Testis (tissue), 2 donors: Measurements from ENCODE around the gene TOM1L2.

ENCODE experiments used
- CTCF ChIP-seq, 3 experiments: fragments of 450-650 bp in 2 of 3; fragments of 200-600 bp in 1 of 3; sonication (generic) in 1 of 3; IDR thresholded peaks; one replicate each; pipeline ENCODE4 v1.5.1; 2016 to 2019; ENCODE audit warnings: antibody characterized with exemption in 3 of 3, mild to moderate bottlenecking in 2 of 3, moderate library complexity in 1 of 3
- POLR2A ChIP-seq: fragments of 450-650 bp; IDR thresholded peaks from one replicate; pipeline ENCODE4 v1.6.1; 2017; ENCODE audit warnings: antibody characterized with exemption, mild to moderate bottlenecking, moderate library complexity

- TF ChIP-seq POLR2A (no peak), CTCF (IDR thresholded peaks at IDR 0.05) (no peak)
Measured at GRCh38 chr17:17904166-17905035, 67.8 kb downstream of the TOM1L2 start.
